ENCODE data around the gene GYPB.
"Not testable (repeated sequence)": the region's sequence is repeated elsewhere in the genome, so short reads cannot be mapped to it uniquely, and the experiment has no call there.

GYPB gene
- 0 reads per million in 3 donors for total RNA-seq

DNA sequence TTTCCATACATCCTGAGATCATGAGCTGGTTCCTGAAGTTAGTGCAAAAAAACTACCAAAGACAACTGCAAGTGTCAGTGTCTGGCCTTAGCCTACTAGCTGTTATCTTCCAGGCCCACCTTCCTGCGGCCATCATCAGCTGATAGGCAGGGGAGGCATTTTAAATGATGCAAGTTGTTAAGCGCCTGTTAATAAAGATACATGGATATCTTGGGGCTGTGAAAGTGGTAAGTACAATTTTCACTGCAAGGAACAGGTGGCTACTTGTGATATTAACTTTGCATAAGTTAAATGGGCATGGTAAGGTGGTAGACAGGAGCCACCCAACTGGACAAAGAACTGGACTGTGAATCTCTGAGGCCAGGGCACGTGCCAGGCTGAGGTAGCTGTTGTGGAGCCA lies at the start of gene GYPB:
Gene GYPB (minus strand): TSS at position 104 of the 400 bp plus-strand sequence. CDS start 93 bp downstream, at position 11.
- not testable (repeated sequence) for DNase-seq; H3K27me3 ChIP-seq (replicated peaks; ENCODE audit: control insufficient read depth, insufficient read depth, low read length, poor library complexity, severe bottlenecking); H3K9me3 ChIP-seq (ENCODE audit: control insufficient read depth, low read length); H3K36me3 ChIP-seq (ENCODE audit: control insufficient read depth, insufficient read depth, low read length); H3K27ac ChIP-seq (ENCODE audit: insufficient read depth, low read length, poor library complexity, severe bottlenecking); H3K4me3 ChIP-seq (ENCODE audit: insufficient read depth, low read depth, low read length, poor library complexity, severe bottlenecking); H3K4me1 ChIP-seq (ENCODE audit: control insufficient read depth, insufficient read depth, low read length, poor library complexity, severe bottlenecking)

- not testable (repeated sequence) for H3K4me3 ChIP-seq (ENCODE audit: insufficient read depth, low read depth, low read length, poor library complexity, severe bottlenecking); H3K4me1 ChIP-seq (ENCODE audit: control insufficient read depth, insufficient read depth, low read length, poor library complexity, severe bottlenecking); DNase-seq; H3K9me3 ChIP-seq (ENCODE audit: control insufficient read depth, low read length); H3K27me3 ChIP-seq (replicated peaks; ENCODE audit: control insufficient read depth, insufficient read depth, low read length, poor library complexity, severe bottlenecking); H3K36me3 ChIP-seq (ENCODE audit: control insufficient read depth, insufficient read depth, low read length); H3K27ac ChIP-seq (ENCODE audit: insufficient read depth, low read length, poor library complexity, severe bottlenecking)
Measured at GRCh38 chr4:144061556-144061955, 42.4 kb upstream of the GYPB start.

DNA sequence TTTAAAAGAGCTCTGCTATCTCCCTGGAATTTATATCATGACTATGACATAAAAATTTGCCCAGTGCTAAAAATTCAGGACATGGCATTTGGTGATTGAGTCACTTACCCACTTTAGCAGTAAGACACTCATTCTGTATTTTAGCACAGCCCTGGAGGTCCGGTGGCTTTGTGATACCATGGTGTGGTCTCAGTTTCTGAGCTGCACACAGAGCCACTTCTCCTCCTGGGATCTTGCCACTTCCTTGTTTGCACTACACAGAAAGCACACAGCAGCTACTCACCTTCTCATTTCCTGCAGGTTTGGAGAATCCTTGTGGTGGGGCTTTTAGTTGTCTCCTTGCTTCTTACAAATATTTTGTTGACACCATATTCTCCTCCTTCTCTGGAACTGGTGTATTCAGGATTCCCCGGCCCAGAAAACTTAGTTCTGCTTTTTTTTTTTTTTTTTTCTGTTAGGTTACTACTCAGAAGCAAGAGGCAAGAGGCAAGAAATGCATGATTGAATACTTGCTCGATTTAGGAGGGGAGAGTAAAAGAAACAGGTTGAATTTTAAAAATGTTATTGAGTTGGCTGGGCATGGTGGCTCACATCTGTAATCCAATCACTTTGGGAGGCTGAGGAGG lies 41.2 kb upstream of the GYPB start:
- not testable (repeated sequence) for DNase-seq; H3K27me3 ChIP-seq (replicated peaks; ENCODE audit: control insufficient read depth, insufficient read depth, low read length, poor library complexity, severe bottlenecking); H3K27ac ChIP-seq (ENCODE audit: insufficient read depth, low read length, poor library complexity, severe bottlenecking); H3K9me3 ChIP-seq (ENCODE audit: control insufficient read depth, low read length); H3K4me3 ChIP-seq (ENCODE audit: insufficient read depth, low read depth, low read length, poor library complexity, severe bottlenecking); H3K4me1 ChIP-seq (ENCODE audit: control insufficient read depth, insufficient read depth, low read length, poor library complexity, severe bottlenecking); H3K36me3 ChIP-seq (ENCODE audit: control insufficient read depth, insufficient read depth, low read length)

- Histone ChIP-seq H3K36me3 (ENCODE audit: control insufficient read depth, insufficient read depth, low read length) (no peaks in the 10 kb centered on the region), H3K27me3 (replicated peaks; ENCODE audit: control insufficient read depth, insufficient read depth, low read length, poor library complexity, severe bottlenecking) (no peaks in the 10 kb centered on the region), H3K4me1 (ENCODE audit: control insufficient read depth, insufficient read depth, low read length, poor library complexity, severe bottlenecking) (no peaks in the 10 kb centered on the region), H3K27ac (ENCODE audit: insufficient read depth, low read length, poor library complexity, severe bottlenecking) (no peak overlapping the region), H3K9me3 (ENCODE audit: control insufficient read depth, low read length) (no peaks in the 10 kb centered on the region), H3K4me3 (ENCODE audit: insufficient read depth, low read depth, low read length, poor library complexity, severe bottlenecking) (no peak overlapping the region)
- no peak for DNase-seq
Measured at GRCh38 chr4:144056800-144057199, 37.6 kb upstream of the GYPB start.

- H3K27me3 ChIP-seq (replicated peaks; ENCODE audit: control insufficient read depth, insufficient read depth, low read length, poor library complexity, severe bottlenecking); DNase-seq; H3K9me3 ChIP-seq (ENCODE audit: control insufficient read depth, low read length); H3K27ac ChIP-seq (ENCODE audit: insufficient read depth, low read length, poor library complexity, severe bottlenecking); H3K36me3 ChIP-seq (ENCODE audit: control insufficient read depth, insufficient read depth, low read length); H3K4me1 ChIP-seq (ENCODE audit: control insufficient read depth, insufficient read depth, low read length, poor library complexity, severe bottlenecking); H3K4me3 ChIP-seq (ENCODE audit: insufficient read depth, low read depth, low read length, poor library complexity, severe bottlenecking): not testable (repeated sequence)
Measured at GRCh38 chr4:144055336-144055735, 36.2 kb upstream of the GYPB start.

- DNase-seq; H3K27me3 ChIP-seq (replicated peaks; ENCODE audit: control insufficient read depth, insufficient read depth, low read length, poor library complexity, severe bottlenecking); H3K4me3 ChIP-seq (ENCODE audit: insufficient read depth, low read depth, low read length, poor library complexity, severe bottlenecking); H3K27ac ChIP-seq (ENCODE audit: insufficient read depth, low read length, poor library complexity, severe bottlenecking); H3K36me3 ChIP-seq (ENCODE audit: control insufficient read depth, insufficient read depth, low read length); H3K4me1 ChIP-seq (ENCODE audit: control insufficient read depth, insufficient read depth, low read length, poor library complexity, severe bottlenecking); H3K9me3 ChIP-seq (ENCODE audit: control insufficient read depth, low read length): not testable (repeated sequence)
Measured at GRCh38 chr4:144051494-144051893, 32.3 kb upstream of the GYPB start.

DNA sequence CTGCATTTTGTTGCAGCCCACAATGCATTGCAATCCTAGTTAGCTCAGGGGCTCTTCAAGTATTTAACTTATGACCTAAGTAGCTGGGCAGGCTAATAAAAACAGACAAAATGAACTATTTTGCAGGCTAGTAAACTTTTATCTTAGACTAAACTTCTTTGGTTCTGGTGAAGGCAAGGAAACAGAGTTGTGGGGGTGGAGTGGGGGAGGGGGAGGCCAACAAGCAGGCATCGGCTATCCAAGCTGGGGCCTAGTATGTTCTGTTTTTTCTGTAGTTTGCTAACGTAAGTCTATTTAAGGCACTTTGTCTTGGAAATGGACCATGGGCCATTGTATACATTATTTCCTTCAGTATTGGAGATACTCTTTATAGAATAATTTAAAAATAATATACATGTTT lies 31.5 kb upstream of the GYPB start:
- H3K36me3 ChIP-seq (ENCODE audit: control insufficient read depth, insufficient read depth, low read length); H3K4me3 ChIP-seq (ENCODE audit: insufficient read depth, low read depth, low read length, poor library complexity, severe bottlenecking); DNase-seq; H3K4me1 ChIP-seq (ENCODE audit: control insufficient read depth, insufficient read depth, low read length, poor library complexity, severe bottlenecking); H3K27ac ChIP-seq (ENCODE audit: insufficient read depth, low read length, poor library complexity, severe bottlenecking); H3K9me3 ChIP-seq (ENCODE audit: control insufficient read depth, low read length); H3K27me3 ChIP-seq (replicated peaks; ENCODE audit: control insufficient read depth, insufficient read depth, low read length, poor library complexity, severe bottlenecking): not testable (repeated sequence)

- not testable (repeated sequence) for H3K9me3 ChIP-seq (ENCODE audit: control insufficient read depth, low read length); DNase-seq; H3K27ac ChIP-seq (ENCODE audit: insufficient read depth, low read length, poor library complexity, severe bottlenecking); H3K36me3 ChIP-seq (ENCODE audit: control insufficient read depth, insufficient read depth, low read length); H3K4me3 ChIP-seq (ENCODE audit: insufficient read depth, low read depth, low read length, poor library complexity, severe bottlenecking); H3K4me1 ChIP-seq (ENCODE audit: control insufficient read depth, insufficient read depth, low read length, poor library complexity, severe bottlenecking); H3K27me3 ChIP-seq (replicated peaks; ENCODE audit: control insufficient read depth, insufficient read depth, low read length, poor library complexity, severe bottlenecking)
Measured at GRCh38 chr4:144049495-144050424, 30.6 kb upstream of the GYPB start.

DNA sequence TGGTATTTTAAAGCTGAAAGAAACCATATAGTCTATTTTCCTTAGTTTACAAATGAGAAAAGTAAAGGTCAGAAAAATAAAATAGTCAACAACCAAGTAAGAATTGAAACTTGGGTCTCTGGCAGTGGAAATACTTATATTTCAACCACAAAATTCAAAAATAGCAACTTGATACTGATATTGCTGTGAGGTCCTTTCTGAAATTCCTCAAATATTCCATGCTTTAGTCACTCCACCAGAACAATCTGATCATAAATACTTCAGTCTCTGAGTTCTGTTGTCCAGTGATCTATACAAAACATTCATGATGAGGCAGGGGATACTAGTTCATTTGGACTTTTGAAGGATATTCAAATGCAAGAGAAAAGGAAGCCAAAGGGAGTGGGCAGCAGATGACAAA lies 25.8 kb upstream of the GYPB start:
- H3K4me1 ChIP-seq (ENCODE audit: control insufficient read depth, insufficient read depth, low read length, poor library complexity, severe bottlenecking); H3K36me3 ChIP-seq (ENCODE audit: control insufficient read depth, insufficient read depth, low read length); H3K27ac ChIP-seq (ENCODE audit: insufficient read depth, low read length, poor library complexity, severe bottlenecking); DNase-seq; H3K9me3 ChIP-seq (ENCODE audit: control insufficient read depth, low read length); H3K27me3 ChIP-seq (replicated peaks; ENCODE audit: control insufficient read depth, insufficient read depth, low read length, poor library complexity, severe bottlenecking); H3K4me3 ChIP-seq (ENCODE audit: insufficient read depth, low read depth, low read length, poor library complexity, severe bottlenecking): not testable (repeated sequence)

- H3K27me3 ChIP-seq (replicated peaks; ENCODE audit: control insufficient read depth, insufficient read depth, low read length, poor library complexity, severe bottlenecking); H3K27ac ChIP-seq (ENCODE audit: insufficient read depth, low read length, poor library complexity, severe bottlenecking); DNase-seq; H3K36me3 ChIP-seq (ENCODE audit: control insufficient read depth, insufficient read depth, low read length); H3K4me1 ChIP-seq (ENCODE audit: control insufficient read depth, insufficient read depth, low read length, poor library complexity, severe bottlenecking); H3K4me3 ChIP-seq (ENCODE audit: insufficient read depth, low read depth, low read length, poor library complexity, severe bottlenecking); H3K9me3 ChIP-seq (ENCODE audit: control insufficient read depth, low read length): not testable (repeated sequence)
Measured at GRCh38 chr4:144032580-144032979, 13.4 kb upstream of the GYPB start.
